Gastrocnemius medialis (tissue), 4 donors: ENCODE results near the gene RTL9. TPM values are rescaled to one million over a fixed set of nuclear protein-coding genes. Genes with fewer than 3 reads are reported as not detected.
A peak's percentile ranks its signal among the peaks of the same experiment; 100 is the strongest.

ENCODE experiments used
- ATAC-seq, 2 donors: fragments of 150-250 bp; one replicate each; pipeline ENCODE4 v1.9.1; 2016
- DNase-seq, 2 donors: peaks; one replicate each; pipeline ENCODE4 v3.0.0-alpha.2; 2019
- H3K27ac ChIP-seq, 4 donors: fragments of 200-600 bp; sonication (generic); 1 replicate in 1 of 4; 2 replicates in 3 of 4; pipeline ENCODE4 v1.5.1; 2016 to 2018; ENCODE audit warnings: mild to moderate bottlenecking in 2 of 4, moderate library complexity in 1 of 4
- H3K27me3 ChIP-seq, 3 donors: fragments of 200-600 bp; sonication (generic) in 2 of 3; 1 replicate in 1 of 3; 2 replicates in 2 of 3; pipeline versions ENCODE4 v1.5.1 to v1.6.0; 2016 to 2019; ENCODE audit warnings: mild to moderate bottlenecking in 1 of 3, moderate library complexity in 1 of 3
- H3K36me3 ChIP-seq, 2 donors: fragments of 200-600 bp; sonication (generic) in 1 of 2; one replicate each; pipeline ENCODE4 v1.5.1; 2017 to 2018
- H3K4me1 ChIP-seq, 2 donors: fragments of 200-600 bp; sonication (generic) in 1 of 2; one replicate each; pipeline ENCODE4 v1.5.1; 2016 to 2017; ENCODE audit warnings: mild to moderate bottlenecking in 2 of 2
- H3K4me3 ChIP-seq, 4 donors: fragments of 200-600 bp; sonication (generic) in 3 of 4; 1 replicate in 1 of 4; 2 replicates in 3 of 4; pipeline ENCODE4 v1.5.1; 2016 to 2019; ENCODE audit warnings: mild to moderate bottlenecking in 2 of 4
- H3K9me3 ChIP-seq, 3 donors: fragments of 200-600 bp; sonication (generic) in 2 of 3; 1 replicate in 1 of 3; 2 replicates in 2 of 3; pipeline ENCODE4 v1.5.1; 2016 to 2019
- CTCF ChIP-seq, 5 experiments: fragments of 450-650 bp in 3 of 5; fragments of 200-600 bp in 2 of 5; sonication (generic) in 2 of 5; IDR thresholded peaks in 4 of 5; conservative IDR thresholded peaks in 1 of 5; 1 replicate in 4 of 5; 2 replicates in 1 of 5; pipeline ENCODE4 v1.5.1; 2016 to 2019; ENCODE audit warnings: antibody characterized with exemption in 5 of 5, mild to moderate bottlenecking in 3 of 5, moderate library complexity in 3 of 5
- POLR2A ChIP-seq, 2 donors: fragments of 450-650 bp; IDR thresholded peaks; one replicate each; pipeline ENCODE4 v1.6.1; 2017; ENCODE audit warnings: antibody characterized with exemption in 2 of 2, mild to moderate bottlenecking in 2 of 2, moderate library complexity in 2 of 2
- in situ Hi-C, 4 donors: fragments of 200-750 bp; cut with MboI; loops; one replicate each; pipeline versions ENCODE4 v1.15.0 to v1.8.0; 2017; ENCODE audit warnings: low sequenced_read_pairs in 4 of 4
- intact Hi-C: fragments of 100-400 bp; cut with DNase I; formaldehyde crosslinking; loops from one replicate; pipeline ENCODE4 v1.15.1; 2023; ENCODE audit warnings: low total_unique reads
- total RNA-seq, 4 donors: library from RNA; depleted of rRNA; stranded (reverse); fragments of >200 nt; gene quantifications; one replicate each; pipeline versions ENCODE4 v1.1.0 to v1.2.3, GENCODE V29; 2016

RTL9 gene
- total RNA-seq, 4 donors from 2014 or later, result 0.07 to 0.29 TPM; not detected in 2

GRCh38 chrX:110397339-110397738 lies 38.7 kb downstream of the RTL9 start:
- Histone ChIP-seq H3K4me3 (no peak overlapping the region), H3K27me3 (peaks cover 0 to 8% (median 0%) of the 10 kb centered on the region in 3 donors), H3K27ac (peak overlapping the region; percentile 60 to 76 (median 65)), H3K4me1 (peaks cover 0 to 3% of the 10 kb centered on the region in 2 donors), H3K9me3 (no peaks in the 10 kb centered on the region), H3K36me3 (no peaks in the 10 kb centered on the region)
- intact Hi-C loops, result loop anchor here (5.0 kb wide), 1 partner anchor 395 kb away; the partner anchor contains the start of gene TMEM164
- DNase-seq (peak; percentile 60 to 73), ATAC-seq (peak; percentile 95)
- TF ChIP-seq CTCF (IDR thresholded peaks at IDR 0.05 in 4 of 5, conservative IDR thresholded peaks at IDR 0.05 in 1 of 5) (no peak), POLR2A (IDR thresholded peaks at IDR 0.05) (no peak)
- in situ Hi-C loops, result no loop called here

- intact Hi-C loops, result loop anchor here (5.0 kb wide), 1 partner anchor 396 kb away; the partner anchor contains the start of gene TMEM164
- in situ Hi-C loops, result no loop called here
- Histone ChIP-seq H3K4me3 (no peak overlapping the region), H3K27ac (peak overlapping the region; percentile 30 to 66 (median 54)), H3K36me3 (no peaks in the 10 kb centered on the region), H3K9me3 (no peaks in the 10 kb centered on the region), H3K27me3 (peaks cover 0 to 8% (median 0%) of the 10 kb centered on the region in 3 donors), H3K4me1 (peaks cover 0 to 3% of the 10 kb centered on the region in 2 donors)
- no peak for TF ChIP-seq CTCF (IDR thresholded peaks at IDR 0.05 in 4 of 5, conservative IDR thresholded peaks at IDR 0.05 in 1 of 5)
- ATAC-seq, result no peak
- DNase-seq, result no peak
These were observed 39.3 kb downstream of the RTL9 start for GRCh38 chrX:110397904-110398303.

GRCh38 chrX:110399497-110399896 lies 40.8 kb downstream of the RTL9 start:
- no peaks in the 10 kb centered on the region for H3K9me3 ChIP-seq
- H3K27me3 ChIP-seq, result peaks cover 0 to 8% (median 0%) of the 10 kb centered on the region in 3 donors
- DNase-seq, result no peak
- no peak overlapping the region for H3K27ac ChIP-seq
- H3K36me3 ChIP-seq, result no peaks in the 10 kb centered on the region
- H3K4me3 ChIP-seq, result no peak overlapping the region
- H3K4me1 ChIP-seq, result peaks cover 0 to 3% of the 10 kb centered on the region in 2 donors
- no peak for ATAC-seq
- TF ChIP-seq POLR2A (IDR thresholded peaks at IDR 0.05), result no peak
- TF ChIP-seq CTCF (IDR thresholded peaks at IDR 0.05 in 4 of 5, conservative IDR thresholded peaks at IDR 0.05 in 1 of 5), result no peak
- intact Hi-C loops, result loop anchor here (5.0 kb wide), 1 partner anchor 397 kb away; the partner anchor contains the start of gene TMEM164
- in situ Hi-C loops, result no loop called here

- TF ChIP-seq CTCF (IDR thresholded peaks at IDR 0.05 in 4 of 5, conservative IDR thresholded peaks at IDR 0.05 in 1 of 5) (no peak), POLR2A (IDR thresholded peaks at IDR 0.05) (no peak)
- intact Hi-C loops, result loop anchor here (5.0 to 10.0 kb wide), 2 partner anchors 55 to 398 kb away; partner anchors contain the start of gene TMEM164
- H3K27ac ChIP-seq, result no peak overlapping the region
- H3K9me3 ChIP-seq, result no peaks in the 10 kb centered on the region
- peaks cover 0 to 8% (median 0%) of the 10 kb centered on the region in 3 donors for H3K27me3 ChIP-seq
- H3K36me3 ChIP-seq, result no peaks in the 10 kb centered on the region
- no peak for ATAC-seq
- H3K4me3 ChIP-seq, result no peak overlapping the region
- peaks cover 0 to 3% of the 10 kb centered on the region in 2 donors for H3K4me1 ChIP-seq
- no peak for DNase-seq
- in situ Hi-C loops, result loop anchor here (10.0 to 25.0 kb wide), 2 partner anchors 245 to 488 kb away; no protein-coding TSS in a partner anchor
These were observed 41.3 kb downstream of the RTL9 start for GRCh38 chrX:110399966-110400365.
